B cell (primary cell): ENCODE measurements around the gene RBM34.

ENCODE experiments used
- EZH2 ChIP-seq: IDR thresholded peaks from 2 replicates; pipeline ENCODE4 v1.6.1; 2012; ENCODE audit warnings: borderline replicate concordance, low read depth, mild to moderate bottlenecking, moderate library complexity, low read length; ENCODE audit not compliant: insufficient read depth, poor library complexity, severe bottlenecking
- TF ChIP-seq, protein P1 (sequence below): fragments of 200-600 bp; IDR thresholded peaks from one replicate; pipeline ENCODE4 v1.8.0; 2022; ENCODE audit warnings: antibody characterized with exemption, mild to moderate bottlenecking

DNA sequence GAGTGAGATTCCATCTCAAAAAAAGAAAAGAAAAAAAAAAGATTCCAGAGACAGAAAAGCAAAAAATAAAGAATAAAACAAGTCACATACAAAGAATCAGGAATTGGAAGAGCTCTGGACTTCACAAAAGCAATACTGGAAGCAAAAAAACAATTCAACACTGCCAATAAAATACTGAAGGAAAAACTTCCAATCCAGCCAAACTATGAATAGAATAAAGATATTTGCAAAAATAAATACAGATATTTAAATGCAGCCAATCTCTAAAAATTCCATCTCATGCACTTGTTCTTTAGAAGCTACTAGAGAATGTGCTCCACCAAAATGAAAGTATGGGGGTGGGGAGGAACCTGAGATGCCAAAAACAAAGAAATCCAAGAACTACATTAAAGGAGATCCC lies 29.4 kb upstream of the RBM34 start:
- TF ChIP-seq, protein P1, sequence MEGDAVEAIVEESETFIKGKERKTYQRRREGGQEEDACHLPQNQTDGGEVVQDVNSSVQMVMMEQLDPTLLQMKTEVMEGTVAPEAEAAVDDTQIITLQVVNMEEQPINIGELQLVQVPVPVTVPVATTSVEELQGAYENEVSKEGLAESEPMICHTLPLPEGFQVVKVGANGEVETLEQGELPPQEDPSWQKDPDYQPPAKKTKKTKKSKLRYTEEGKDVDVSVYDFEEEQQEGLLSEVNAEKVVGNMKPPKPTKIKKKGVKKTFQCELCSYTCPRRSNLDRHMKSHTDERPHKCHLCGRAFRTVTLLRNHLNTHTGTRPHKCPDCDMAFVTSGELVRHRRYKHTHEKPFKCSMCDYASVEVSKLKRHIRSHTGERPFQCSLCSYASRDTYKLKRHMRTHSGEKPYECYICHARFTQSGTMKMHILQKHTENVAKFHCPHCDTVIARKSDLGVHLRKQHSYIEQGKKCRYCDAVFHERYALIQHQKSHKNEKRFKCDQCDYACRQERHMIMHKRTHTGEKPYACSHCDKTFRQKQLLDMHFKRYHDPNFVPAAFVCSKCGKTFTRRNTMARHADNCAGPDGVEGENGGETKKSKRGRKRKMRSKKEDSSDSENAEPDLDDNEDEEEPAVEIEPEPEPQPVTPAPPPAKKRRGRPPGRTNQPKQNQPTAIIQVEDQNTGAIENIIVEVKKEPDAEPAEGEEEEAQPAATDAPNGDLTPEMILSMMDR: no peak
- no peak for TF ChIP-seq EZH2
